ENCODE measurements around the gene PTPN3.

PTPN3 gene

DNA sequence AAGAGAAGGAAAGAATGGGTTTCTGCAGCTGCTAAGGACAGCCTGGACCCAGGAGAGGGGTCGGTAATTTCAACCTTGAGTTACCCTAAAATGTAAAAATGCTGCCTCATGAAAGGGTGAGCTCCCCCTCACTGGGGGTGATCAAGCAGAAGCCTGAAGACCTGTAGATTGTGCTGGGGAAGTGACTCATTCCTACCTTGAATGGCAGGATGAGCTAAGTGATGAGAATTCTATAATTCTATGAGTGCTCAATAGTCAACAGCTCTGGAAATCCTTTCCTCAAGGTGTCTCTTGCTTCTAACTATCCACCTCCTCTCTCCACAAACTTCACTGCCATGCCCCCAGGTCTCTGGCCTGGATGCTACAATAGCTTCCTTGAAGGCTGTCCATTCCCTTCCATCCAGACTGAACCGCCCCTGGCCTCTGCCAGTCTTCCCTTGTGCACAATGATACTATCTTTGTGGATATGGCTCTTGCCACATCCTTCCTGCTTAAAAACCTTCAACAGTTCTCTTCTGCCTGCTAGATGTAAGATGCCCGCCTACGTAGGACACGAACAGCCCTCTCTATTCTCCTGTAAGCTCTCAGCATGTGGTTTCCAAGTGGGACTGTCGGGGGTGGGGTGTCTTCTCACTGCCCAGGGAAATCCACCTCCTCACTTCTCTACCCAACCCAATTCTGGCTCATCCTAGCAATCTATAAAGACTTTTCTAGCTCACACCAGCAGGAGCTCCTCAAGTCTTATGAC lies 50.6 kb downstream of the PTPN3 start:
- no peak overlapping the region for H3K4me3 ChIP-seq (ENCODE audit: low read length)
- TF ChIP-seq, protein P1, sequence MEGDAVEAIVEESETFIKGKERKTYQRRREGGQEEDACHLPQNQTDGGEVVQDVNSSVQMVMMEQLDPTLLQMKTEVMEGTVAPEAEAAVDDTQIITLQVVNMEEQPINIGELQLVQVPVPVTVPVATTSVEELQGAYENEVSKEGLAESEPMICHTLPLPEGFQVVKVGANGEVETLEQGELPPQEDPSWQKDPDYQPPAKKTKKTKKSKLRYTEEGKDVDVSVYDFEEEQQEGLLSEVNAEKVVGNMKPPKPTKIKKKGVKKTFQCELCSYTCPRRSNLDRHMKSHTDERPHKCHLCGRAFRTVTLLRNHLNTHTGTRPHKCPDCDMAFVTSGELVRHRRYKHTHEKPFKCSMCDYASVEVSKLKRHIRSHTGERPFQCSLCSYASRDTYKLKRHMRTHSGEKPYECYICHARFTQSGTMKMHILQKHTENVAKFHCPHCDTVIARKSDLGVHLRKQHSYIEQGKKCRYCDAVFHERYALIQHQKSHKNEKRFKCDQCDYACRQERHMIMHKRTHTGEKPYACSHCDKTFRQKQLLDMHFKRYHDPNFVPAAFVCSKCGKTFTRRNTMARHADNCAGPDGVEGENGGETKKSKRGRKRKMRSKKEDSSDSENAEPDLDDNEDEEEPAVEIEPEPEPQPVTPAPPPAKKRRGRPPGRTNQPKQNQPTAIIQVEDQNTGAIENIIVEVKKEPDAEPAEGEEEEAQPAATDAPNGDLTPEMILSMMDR (conservative IDR thresholded peaks at IDR 0.05; ENCODE audit: low read length), result no peak
- no peak for DNase-seq (ENCODE audit: low read depth)

DNA sequence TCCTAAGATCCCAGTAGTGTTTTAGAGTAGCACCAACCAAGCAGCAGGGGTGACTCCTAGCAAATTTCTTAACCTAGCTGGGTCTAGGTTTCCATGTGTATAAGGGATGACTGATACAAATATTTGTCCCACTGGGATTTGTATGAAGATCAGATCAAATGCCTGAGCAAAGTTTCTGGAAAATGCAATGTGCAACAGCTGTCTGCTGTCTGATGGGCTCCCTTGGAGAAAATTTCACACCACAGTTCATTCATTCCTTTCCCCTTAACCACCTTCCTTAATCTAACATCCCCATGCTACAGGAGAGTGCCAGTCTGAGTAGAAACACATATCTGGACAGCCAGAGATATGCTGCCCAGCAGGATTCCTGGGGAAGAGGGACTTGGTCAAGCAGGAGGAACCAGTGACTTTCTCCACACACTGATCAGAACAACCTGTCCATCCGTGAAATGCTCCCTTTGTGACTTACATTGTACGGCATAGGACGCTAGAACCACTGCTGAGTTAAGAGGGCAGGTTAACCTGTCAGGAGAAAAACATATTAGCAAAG lies 53.3 kb downstream of the PTPN3 start:
- H3K4me3 ChIP-seq (ENCODE audit: low read length), result no peak overlapping the region
- DNase-seq (ENCODE audit: low read depth), result peak; percentile 8
- TF ChIP-seq, protein P1 (conservative IDR thresholded peaks at IDR 0.05; ENCODE audit: low read length), result no peak

DNA sequence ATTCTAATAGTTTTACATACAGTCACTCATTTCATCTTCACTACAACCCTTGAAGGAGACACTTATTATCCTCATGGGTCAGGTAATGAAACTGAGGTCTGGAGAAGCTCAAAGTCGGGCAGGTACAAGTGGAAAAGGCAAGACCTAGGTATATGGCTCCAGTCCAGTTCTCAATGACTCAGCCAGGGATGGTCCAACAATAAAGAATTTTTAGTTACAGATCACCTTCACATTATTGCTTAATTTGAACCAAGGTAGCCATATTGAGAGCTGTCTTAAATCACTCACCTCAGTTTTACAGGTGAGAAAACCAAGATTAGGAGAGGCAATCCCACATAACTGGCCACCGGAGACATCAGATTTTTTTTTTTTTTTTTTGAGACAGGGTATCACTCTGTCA lies 55.4 kb downstream of the PTPN3 start:
- H3K4me3 ChIP-seq (ENCODE audit: low read length), result no peak overlapping the region
- TF ChIP-seq, protein P1 (conservative IDR thresholded peaks at IDR 0.05; ENCODE audit: low read length), result no peak
- no peak for DNase-seq (ENCODE audit: low read depth)

DNA sequence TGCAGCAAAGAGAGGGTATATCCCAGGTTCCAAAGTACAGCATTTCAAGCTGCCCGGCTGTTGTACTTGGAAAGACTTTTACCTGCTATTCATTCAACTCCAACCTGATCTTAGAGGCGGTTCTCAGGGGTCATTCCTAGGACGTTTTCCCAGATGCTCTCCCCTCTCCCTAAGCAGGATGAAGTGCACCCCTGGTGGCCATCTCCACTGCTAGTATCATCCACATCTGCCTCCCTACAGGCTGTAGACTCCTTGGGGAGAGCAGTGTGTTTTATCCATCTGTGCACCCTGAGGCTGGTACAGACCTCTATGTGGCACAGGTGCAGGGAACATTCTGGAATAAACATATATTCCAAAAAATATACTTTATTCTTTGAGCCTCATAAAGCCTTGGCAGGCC lies 56.8 kb downstream of the PTPN3 start:
- H3K4me3 ChIP-seq (ENCODE audit: low read length), result no peak overlapping the region
- TF ChIP-seq, protein P1 (conservative IDR thresholded peaks at IDR 0.05; ENCODE audit: low read length), result peak; percentile 36
- no peak for DNase-seq (ENCODE audit: low read depth)

DNA sequence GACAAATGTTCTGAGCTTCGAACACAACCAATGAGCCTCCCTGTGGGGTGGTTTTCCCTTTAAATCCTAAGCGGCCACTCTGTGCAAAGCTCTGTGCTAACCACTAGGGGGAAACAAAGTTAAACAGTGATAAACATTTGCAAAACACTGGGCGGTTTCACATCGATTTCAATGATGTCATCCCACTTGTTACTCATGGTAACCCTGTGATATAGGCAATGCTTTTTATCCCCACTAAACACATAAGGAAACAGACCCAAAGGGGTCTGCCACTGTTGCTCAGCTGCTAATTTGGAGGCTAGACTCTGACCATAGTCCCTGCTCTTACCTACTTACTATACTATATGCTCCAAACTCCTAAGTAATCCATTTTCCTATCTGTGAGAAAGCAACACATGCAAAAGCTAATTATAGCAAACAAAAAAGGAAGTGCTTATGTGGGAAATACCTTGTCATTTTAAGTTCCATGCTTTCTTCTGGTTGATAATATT lies 57.3 kb downstream of the PTPN3 start:
- DNase-seq (ENCODE audit: low read depth), result peak; percentile 82
- TF ChIP-seq, protein P1 (conservative IDR thresholded peaks at IDR 0.05; ENCODE audit: low read length), result peak; percentile 83
- H3K4me3 ChIP-seq (ENCODE audit: low read length), result no peak overlapping the region

DNA sequence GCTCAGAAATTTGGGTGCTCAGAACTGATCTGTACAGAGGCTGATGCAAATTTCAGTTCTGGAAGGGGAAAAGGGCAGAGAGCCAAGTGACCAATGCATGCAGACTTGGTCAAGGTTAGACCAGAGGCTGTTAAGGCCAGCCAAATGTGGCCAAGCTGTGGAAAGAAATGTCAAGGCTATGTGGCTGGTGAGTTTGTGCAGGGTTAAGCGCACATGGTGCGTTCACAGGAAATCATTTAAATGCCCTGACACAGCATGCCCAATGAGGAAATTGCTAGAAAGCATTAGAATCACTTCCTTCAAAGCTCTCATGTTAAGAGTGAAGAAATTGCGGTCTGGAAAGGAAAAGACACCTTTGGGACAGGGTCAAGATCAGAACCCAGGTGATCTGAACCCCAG lies 58.0 kb downstream of the PTPN3 start:
- TF ChIP-seq, protein P1 (conservative IDR thresholded peaks at IDR 0.05; ENCODE audit: low read length), result no peak
- no peak for DNase-seq (ENCODE audit: low read depth)
- no peak overlapping the region for H3K4me3 ChIP-seq (ENCODE audit: low read length)
